Spleen (tissue), 7 donors: ENCODE data around the gene KRT15.

Experiments
- POLR2A ChIP-seq, 3 donors: fragments of 450-650 bp; IDR thresholded peaks; one replicate each; pipeline ENCODE4 v1.5.1; 2017; ENCODE audit warnings: antibody characterized with exemption in 3 of 3, mild to moderate bottlenecking in 1 of 3
- TF ChIP-seq, protein P1 (sequence below), 11 experiments: fragments of 200-600 bp in 7 of 11; fragments of 450-650 bp in 4 of 11; sonication (generic) in 4 of 11; IDR thresholded peaks in 8 of 11; conservative IDR thresholded peaks in 3 of 11; 1 replicate in 7 of 11; 2 replicates in 4 of 11; pipeline versions ENCODE4 v1.4.0 to v1.8.0; 2016 to 2021; ENCODE audit warnings: antibody characterized with exemption in 11 of 11, inconsistent platforms in 4 of 11, mild to moderate bottlenecking in 1 of 11
- donor health status: DM: no; HTN: no; CAD: no; lungs with moderate emphysema.
- donor health status: DM: no; HTN: no; CAD: no.
- donor health status: DM: no; HTN: no; CAD: no.

DNA sequence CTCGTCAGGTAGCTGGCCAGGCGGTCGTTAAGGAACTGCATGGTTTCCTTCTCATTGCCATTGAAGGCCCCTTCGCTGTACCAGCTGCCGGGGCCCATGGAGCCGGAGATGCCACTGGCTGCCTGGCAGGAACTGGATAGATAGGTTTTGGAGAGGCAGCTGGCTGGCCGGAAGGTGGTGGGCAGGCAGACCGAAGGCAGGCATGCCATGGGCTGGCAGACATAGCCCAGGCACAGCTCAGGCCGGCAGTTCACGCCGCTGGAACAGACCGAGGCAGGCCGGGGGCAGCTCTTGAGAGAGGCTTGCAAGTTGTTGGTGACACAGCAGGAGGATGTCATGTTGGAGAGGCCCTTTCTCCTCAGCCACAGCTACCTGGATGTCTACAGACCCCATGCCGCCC is 51.7 kb downstream of the KRT15 start, which contains the start of gene KRT32:
- TF ChIP-seq, protein P1, sequence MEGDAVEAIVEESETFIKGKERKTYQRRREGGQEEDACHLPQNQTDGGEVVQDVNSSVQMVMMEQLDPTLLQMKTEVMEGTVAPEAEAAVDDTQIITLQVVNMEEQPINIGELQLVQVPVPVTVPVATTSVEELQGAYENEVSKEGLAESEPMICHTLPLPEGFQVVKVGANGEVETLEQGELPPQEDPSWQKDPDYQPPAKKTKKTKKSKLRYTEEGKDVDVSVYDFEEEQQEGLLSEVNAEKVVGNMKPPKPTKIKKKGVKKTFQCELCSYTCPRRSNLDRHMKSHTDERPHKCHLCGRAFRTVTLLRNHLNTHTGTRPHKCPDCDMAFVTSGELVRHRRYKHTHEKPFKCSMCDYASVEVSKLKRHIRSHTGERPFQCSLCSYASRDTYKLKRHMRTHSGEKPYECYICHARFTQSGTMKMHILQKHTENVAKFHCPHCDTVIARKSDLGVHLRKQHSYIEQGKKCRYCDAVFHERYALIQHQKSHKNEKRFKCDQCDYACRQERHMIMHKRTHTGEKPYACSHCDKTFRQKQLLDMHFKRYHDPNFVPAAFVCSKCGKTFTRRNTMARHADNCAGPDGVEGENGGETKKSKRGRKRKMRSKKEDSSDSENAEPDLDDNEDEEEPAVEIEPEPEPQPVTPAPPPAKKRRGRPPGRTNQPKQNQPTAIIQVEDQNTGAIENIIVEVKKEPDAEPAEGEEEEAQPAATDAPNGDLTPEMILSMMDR (IDR thresholded peaks at IDR 0.05 in 8 of 11, conservative IDR thresholded peaks at IDR 0.05 in 3 of 11), result no peak
- no peak for TF ChIP-seq POLR2A (IDR thresholded peaks at IDR 0.05)
